ENCODE measurements around the gene EVA1B. TPM values are rescaled to one million over a fixed set of nuclear protein-coding genes. Genes with fewer than 3 reads are reported as not detected.

EVA1B gene
- total and polyA plus RNA-seq, 2 of the 13 experiments (the other 11 are each of a cell fraction or from before 2014, with no cell fraction given) = 3.9 to 6.6 TPM

- 0 out of 2 replicates have a peak, but pooled peaks have one; percentile 11 for TF ChIP-seq ARID4A (CRISPR knock-in tag; IDR thresholded peaks at IDR 0.05; ENCODE audit: borderline replicate concordance)
- TF ChIP-seq HDAC2 (CRISPR knock-in tag; IDR thresholded peaks at IDR 0.05) = peak; percentile 11; the same call in 1 of the 2 replicates
- peak; percentile 23; the same call in 1 of the 2 replicates for TF ChIP-seq RARA (CRISPR knock-in tag; IDR thresholded peaks at IDR 0.05)
- no peak for TF ChIP-seq NR2F6 (IDR thresholded peaks at IDR 0.05)
- 0 out of 2 replicates have a peak, but pooled peaks have one; percentile 11 for TF ChIP-seq NR2F6 (CRISPR knock-in tag; IDR thresholded peaks at IDR 0.05)
- 0 out of 2 replicates have a peak, but pooled peaks have one; percentile 37 for TF ChIP-seq ZNF263 (CRISPR knock-in tag; IDR thresholded peaks at IDR 0.05)
- TF ChIP-seq, protein P1, sequence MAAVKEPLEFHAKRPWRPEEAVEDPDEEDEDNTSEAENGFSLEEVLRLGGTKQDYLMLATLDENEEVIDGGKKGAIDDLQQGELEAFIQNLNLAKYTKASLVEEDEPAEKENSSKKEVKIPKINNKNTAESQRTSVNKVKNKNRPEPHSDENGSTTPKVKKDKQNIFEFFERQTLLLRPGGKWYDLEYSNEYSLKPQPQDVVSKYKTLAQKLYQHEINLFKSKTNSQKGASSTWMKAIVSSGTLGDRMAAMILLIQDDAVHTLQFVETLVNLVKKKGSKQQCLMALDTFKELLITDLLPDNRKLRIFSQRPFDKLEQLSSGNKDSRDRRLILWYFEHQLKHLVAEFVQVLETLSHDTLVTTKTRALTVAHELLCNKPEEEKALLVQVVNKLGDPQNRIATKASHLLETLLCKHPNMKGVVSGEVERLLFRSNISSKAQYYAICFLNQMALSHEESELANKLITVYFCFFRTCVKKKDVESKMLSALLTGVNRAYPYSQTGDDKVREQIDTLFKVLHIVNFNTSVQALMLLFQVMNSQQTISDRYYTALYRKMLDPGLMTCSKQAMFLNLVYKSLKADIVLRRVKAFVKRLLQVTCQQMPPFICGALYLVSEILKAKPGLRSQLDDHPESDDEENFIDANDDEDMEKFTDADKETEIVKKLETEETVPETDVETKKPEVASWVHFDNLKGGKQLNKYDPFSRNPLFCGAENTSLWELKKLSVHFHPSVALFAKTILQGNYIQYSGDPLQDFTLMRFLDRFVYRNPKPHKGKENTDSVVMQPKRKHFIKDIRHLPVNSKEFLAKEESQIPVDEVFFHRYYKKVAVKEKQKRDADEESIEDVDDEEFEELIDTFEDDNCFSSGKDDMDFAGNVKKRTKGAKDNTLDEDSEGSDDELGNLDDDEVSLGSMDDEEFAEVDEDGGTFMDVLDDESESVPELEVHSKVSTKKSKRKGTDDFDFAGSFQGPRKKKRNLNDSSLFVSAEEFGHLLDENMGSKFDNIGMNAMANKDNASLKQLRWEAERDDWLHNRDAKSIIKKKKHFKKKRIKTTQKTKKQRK (IDR thresholded peaks at IDR 0.05; ENCODE audit: low read length) = no peak
- peak; percentile 25; the same call in 1 of the 2 replicates for TF ChIP-seq ZNF556 (CRISPR knock-in tag; IDR thresholded peaks at IDR 0.05; ENCODE audit: borderline replicate concordance)
- no peak; the same call in 1 of the 2 replicates for TF ChIP-seq KDM6A (CRISPR knock-in tag; IDR thresholded peaks at IDR 0.05; ENCODE audit: low read depth)
- TF ChIP-seq MXD4 (CRISPR knock-in tag; IDR thresholded peaks at IDR 0.05) = 0 out of 2 replicates have a peak, but pooled peaks have one; percentile 36
- TF ChIP-seq MTERF4 (CRISPR knock-in tag; IDR thresholded peaks at IDR 0.05) = 0 out of 2 replicates have a peak, but pooled peaks have one; percentile 25
- TF ChIP-seq ETV5 (CRISPR knock-in tag; IDR thresholded peaks at IDR 0.05; ENCODE audit: borderline replicate concordance) = peak; percentile 94
- TF ChIP-seq SPEN (CRISPR knock-in tag; IDR thresholded peaks at IDR 0.05; ENCODE audit: low read depth) = 0 out of 2 replicates have a peak, but pooled peaks have one; percentile 42
- TF ChIP-seq, protein P2, sequence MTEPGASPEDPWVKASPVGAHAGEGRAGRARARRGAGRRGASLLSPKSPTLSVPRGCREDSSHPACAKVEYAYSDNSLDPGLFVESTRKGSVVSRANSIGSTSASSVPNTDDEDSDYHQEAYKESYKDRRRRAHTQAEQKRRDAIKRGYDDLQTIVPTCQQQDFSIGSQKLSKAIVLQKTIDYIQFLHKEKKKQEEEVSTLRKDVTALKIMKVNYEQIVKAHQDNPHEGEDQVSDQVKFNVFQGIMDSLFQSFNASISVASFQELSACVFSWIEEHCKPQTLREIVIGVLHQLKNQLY (CRISPR knock-in tag; IDR thresholded peaks at IDR 0.05) = no peak; the same call in 1 of the 2 replicates
- no peak for TF ChIP-seq ZNF775 (CRISPR knock-in tag; IDR thresholded peaks at IDR 0.05; ENCODE audit: borderline replicate concordance)
- TF ChIP-seq, protein P3, sequence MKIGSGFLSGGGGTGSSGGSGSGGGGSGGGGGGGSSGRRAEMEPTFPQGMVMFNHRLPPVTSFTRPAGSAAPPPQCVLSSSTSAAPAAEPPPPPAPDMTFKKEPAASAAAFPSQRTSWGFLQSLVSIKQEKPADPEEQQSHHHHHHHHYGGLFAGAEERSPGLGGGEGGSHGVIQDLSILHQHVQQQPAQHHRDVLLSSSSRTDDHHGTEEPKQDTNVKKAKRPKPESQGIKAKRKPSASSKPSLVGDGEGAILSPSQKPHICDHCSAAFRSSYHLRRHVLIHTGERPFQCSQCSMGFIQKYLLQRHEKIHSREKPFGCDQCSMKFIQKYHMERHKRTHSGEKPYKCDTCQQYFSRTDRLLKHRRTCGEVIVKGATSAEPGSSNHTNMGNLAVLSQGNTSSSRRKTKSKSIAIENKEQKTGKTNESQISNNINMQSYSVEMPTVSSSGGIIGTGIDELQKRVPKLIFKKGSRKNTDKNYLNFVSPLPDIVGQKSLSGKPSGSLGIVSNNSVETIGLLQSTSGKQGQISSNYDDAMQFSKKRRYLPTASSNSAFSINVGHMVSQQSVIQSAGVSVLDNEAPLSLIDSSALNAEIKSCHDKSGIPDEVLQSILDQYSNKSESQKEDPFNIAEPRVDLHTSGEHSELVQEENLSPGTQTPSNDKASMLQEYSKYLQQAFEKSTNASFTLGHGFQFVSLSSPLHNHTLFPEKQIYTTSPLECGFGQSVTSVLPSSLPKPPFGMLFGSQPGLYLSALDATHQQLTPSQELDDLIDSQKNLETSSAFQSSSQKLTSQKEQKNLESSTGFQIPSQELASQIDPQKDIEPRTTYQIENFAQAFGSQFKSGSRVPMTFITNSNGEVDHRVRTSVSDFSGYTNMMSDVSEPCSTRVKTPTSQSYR (CRISPR knock-in tag; IDR thresholded peaks at IDR 0.05; ENCODE audit: borderline replicate concordance) = peak; percentile 29; the same call in 1 of the 2 replicates
These were observed 28.9 kb upstream of the EVA1B start (continued) for GRCh38 chr1:36352125-36352909.
